Nephron (organoid): ENCODE measurements around the gene SNX12.
A peak's percentile ranks its signal among the peaks of the same experiment; 100 is the strongest.

ENCODE experiments used
- H3K27ac Mint-ChIP-seq, 3 experiments: 2 replicates each; pipeline ENCODE4 v1.8.0; 2020; ENCODE audit warnings: mixed read lengths in 3 of 3, mild to moderate bottlenecking in 2 of 3, moderate library complexity in 1 of 3
- H3K27me3 Mint-ChIP-seq: 2 replicates; pipeline ENCODE4 v1.8.0; 2021; ENCODE audit warnings: low read depth, mild to moderate bottlenecking, moderate library complexity, mixed read lengths
- H3K36me3 Mint-ChIP-seq: 2 replicates; pipeline ENCODE4 v1.8.0; 2020; ENCODE audit warnings: low read depth, mixed read lengths
- H3K4me1 Mint-ChIP-seq: 2 replicates; pipeline ENCODE4 v1.8.0; 2020; ENCODE audit warnings: mixed read lengths
- H3K4me3 Mint-ChIP-seq, 3 experiments: 2 replicates each; pipeline ENCODE4 v1.8.0; 2020; ENCODE audit warnings: mild to moderate bottlenecking in 3 of 3, mixed read lengths in 3 of 3, moderate library complexity in 2 of 3
- H3K9me3 Mint-ChIP-seq: 2 replicates; pipeline ENCODE4 v1.8.0; 2020; ENCODE audit warnings: mixed read lengths
- TF ChIP-seq, protein P1 (sequence below), 3 experiments: fragments of 200-600 bp; sonication (generic); IDR thresholded peaks; one replicate each; pipeline ENCODE4 v1.5.0; 2021; ENCODE audit warnings: antibody characterized with exemption in 3 of 3; ENCODE audit not compliant: unreplicated experiment in 3 of 3

Gene SNX12

GRCh38 chrX:71068044-71068918, at the start of gene SNX12:
TSS of gene SNX12 (minus strand) at chrX:71068334. CDS start at chrX:71068306, 28 bp downstream.
- H3K9me3 Mint-ChIP-seq, result peaks cover 2% of the 10 kb centered on the region
- no peaks in the 10 kb centered on the region for H3K27me3 Mint-ChIP-seq
- H3K27ac Mint-ChIP-seq, result peak within 1 kb of the TSS; percentile 87 to 91 (median 87)
- H3K36me3 Mint-ChIP-seq, result peaks cover 3% of the 10 kb centered on the region
- H3K4me1 Mint-ChIP-seq, result peaks cover 5% of the 10 kb centered on the region
- H3K4me3 Mint-ChIP-seq, result peak within 1 kb of the TSS; percentile 91 to 96 (median 96)
- TF ChIP-seq, protein P1, sequence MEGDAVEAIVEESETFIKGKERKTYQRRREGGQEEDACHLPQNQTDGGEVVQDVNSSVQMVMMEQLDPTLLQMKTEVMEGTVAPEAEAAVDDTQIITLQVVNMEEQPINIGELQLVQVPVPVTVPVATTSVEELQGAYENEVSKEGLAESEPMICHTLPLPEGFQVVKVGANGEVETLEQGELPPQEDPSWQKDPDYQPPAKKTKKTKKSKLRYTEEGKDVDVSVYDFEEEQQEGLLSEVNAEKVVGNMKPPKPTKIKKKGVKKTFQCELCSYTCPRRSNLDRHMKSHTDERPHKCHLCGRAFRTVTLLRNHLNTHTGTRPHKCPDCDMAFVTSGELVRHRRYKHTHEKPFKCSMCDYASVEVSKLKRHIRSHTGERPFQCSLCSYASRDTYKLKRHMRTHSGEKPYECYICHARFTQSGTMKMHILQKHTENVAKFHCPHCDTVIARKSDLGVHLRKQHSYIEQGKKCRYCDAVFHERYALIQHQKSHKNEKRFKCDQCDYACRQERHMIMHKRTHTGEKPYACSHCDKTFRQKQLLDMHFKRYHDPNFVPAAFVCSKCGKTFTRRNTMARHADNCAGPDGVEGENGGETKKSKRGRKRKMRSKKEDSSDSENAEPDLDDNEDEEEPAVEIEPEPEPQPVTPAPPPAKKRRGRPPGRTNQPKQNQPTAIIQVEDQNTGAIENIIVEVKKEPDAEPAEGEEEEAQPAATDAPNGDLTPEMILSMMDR (IDR thresholded peaks at IDR 0.05; ENCODE audit: unreplicated experiment in 3 of 3), result no peak

- Mint-ChIP-seq H3K27me3 (no peaks in the 10 kb centered on the region), H3K4me3 (peak overlapping the region in 2 of 3 experiments; percentile 32 to 52), H3K36me3 (peaks cover 22% of the 10 kb centered on the region), H3K4me1 (peaks cover 2% of the 10 kb centered on the region), H3K9me3 (peaks cover 3% of the 10 kb centered on the region), H3K27ac (no peak overlapping the region)
- TF ChIP-seq, protein P1 (IDR thresholded peaks at IDR 0.05; ENCODE audit: unreplicated experiment in 3 of 3), result no peak
Observed at GRCh38 chrX:71117358-71117757, 49.2 kb upstream of the SNX12 start.

DNA sequence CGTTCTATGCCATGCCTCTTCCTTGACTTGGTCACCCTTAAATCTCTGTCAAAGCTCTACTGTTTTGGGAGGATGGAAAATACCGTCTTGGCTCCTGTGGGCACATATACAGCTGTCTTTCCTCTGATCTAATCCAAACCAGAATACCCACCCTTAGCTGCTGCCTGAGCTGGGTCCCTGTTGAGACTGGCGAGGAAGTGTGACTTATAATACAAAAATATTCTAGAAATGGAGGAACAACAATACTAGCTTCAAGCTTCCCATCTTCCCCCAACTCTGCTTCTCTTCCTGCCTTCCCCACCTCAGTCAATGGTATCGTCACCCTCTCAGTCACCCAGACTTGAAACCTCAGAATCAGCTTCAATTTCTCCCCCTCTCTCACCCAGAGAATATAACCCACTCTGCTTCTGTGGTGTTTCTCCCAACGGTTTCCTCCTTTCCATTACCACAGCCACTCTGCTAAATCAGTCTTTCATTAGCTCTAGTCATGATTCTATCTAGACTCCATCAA, 43.8 kb upstream of the SNX12 start:
- H3K27me3 Mint-ChIP-seq, result no peaks in the 10 kb centered on the region
- H3K27ac Mint-ChIP-seq, result no peak overlapping the region
- H3K4me1 Mint-ChIP-seq, result peaks cover 28% of the 10 kb centered on the region
- peaks cover 3% of the 10 kb centered on the region for H3K9me3 Mint-ChIP-seq
- no peak overlapping the region for H3K4me3 Mint-ChIP-seq
- H3K36me3 Mint-ChIP-seq, result no peaks in the 10 kb centered on the region
- TF ChIP-seq, protein P1 (IDR thresholded peaks at IDR 0.05; ENCODE audit: unreplicated experiment in 3 of 3), result no peak

DNA sequence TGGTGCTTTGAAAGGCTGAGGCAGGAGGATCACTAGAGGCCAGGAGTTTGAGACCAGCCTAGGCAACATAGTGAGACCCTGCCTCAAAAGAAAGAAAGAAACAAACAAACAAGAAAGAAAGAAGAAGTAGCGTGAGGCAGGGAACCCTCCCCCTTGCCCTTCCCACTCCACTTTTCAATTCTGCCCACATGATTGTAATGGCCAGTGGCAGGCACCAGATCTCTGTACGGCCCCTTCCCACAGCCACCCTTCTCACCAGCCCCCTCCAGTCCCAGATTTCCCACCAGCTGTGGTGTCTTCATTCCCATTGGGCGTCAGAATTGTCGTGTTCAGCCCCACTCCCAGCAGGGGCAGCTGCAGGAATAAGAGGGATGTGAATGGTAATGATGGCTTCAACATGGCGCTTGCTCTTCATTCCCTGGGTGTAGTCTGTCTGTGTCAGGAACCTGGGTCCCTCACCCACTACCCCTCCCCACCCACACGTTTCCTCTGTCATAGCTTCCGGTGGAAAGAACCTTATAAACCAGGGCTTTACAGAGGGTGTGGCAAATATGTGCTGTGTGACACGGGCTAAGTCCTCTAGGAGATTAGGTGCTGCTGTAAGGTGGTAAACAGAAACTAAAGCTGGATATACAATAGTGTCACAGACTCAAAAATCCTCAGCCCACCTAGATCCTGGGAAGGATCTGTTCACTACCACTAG, 43.2 kb upstream of the SNX12 start, which contains the start of gene IL2RG:
IL2RG (minus strand) TSS at position 437 of the 703 bp plus-strand sequence; CDS start at position 399, 38 bp downstream.
- peak within 1 kb of the TSS in 1 of 3 experiments; percentile 26 for H3K4me3 Mint-ChIP-seq
- H3K27me3 Mint-ChIP-seq, result no peaks in the 10 kb centered on the region
- TF ChIP-seq, protein P1 (IDR thresholded peaks at IDR 0.05; ENCODE audit: unreplicated experiment in 3 of 3), result no peak
- H3K4me1 Mint-ChIP-seq, result peaks cover 31% of the 10 kb centered on the region
- H3K27ac Mint-ChIP-seq, result no peak within 1 kb of the TSS
- H3K9me3 Mint-ChIP-seq, result peaks cover 3% of the 10 kb centered on the region
- no peaks in the 10 kb centered on the region for H3K36me3 Mint-ChIP-seq

DNA sequence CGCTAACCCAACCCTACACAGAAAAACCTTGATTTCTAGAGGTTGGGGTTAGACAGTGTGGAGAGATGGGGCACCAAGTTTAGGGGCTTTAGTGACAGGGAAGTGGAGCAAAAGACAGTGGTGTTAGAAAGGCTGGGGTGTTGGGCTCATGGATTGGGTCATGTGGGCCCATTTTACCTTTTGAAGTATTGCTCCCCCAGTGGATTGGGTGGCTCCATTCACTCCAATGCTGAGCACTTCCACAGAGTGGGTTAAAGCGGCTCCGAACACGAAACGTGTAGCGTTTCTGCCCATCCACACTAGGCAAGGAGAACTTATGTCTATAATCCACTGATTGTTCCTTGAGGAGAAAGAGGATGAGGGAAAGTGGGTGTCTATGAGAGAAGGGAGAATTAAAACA, 40.9 kb upstream of the SNX12 start:
- H3K9me3 Mint-ChIP-seq, result peaks cover 5% of the 10 kb centered on the region
- H3K36me3 Mint-ChIP-seq, result no peaks in the 10 kb centered on the region
- no peak overlapping the region for H3K4me3 Mint-ChIP-seq
- H3K4me1 Mint-ChIP-seq, result peaks cover 40% of the 10 kb centered on the region
- TF ChIP-seq, protein P1 (IDR thresholded peaks at IDR 0.05; ENCODE audit: unreplicated experiment in 3 of 3), result no peak
- no peaks in the 10 kb centered on the region for H3K27me3 Mint-ChIP-seq
- H3K27ac Mint-ChIP-seq, result no peak overlapping the region
